Progenitor cell of endocrine pancreas (in vitro differentiated cells): ENCODE measurements around the gene ATP5MG. TPM values are rescaled to one million over a fixed set of nuclear protein-coding genes. Genes with fewer than 3 reads are reported as not detected.
A peak's percentile ranks its signal among the peaks of the same experiment; 100 is the strongest.

Source experiments
- DNase-seq: peaks from one replicate; pipeline ENCODE4 v3.0.0; 2021; ENCODE audit warnings: low spot score; ENCODE audit not compliant: unreplicated experiment
- H3K27ac Mint-ChIP-seq: 2 replicates; pipeline ENCODE4 v1.8.0; 2021; ENCODE audit warnings: mild to moderate bottlenecking, moderate library complexity, mixed read lengths
- H3K27me3 Mint-ChIP-seq: 2 replicates; pipeline ENCODE4 v1.8.0; 2021; ENCODE audit warnings: mixed read lengths
- H3K36me3 Mint-ChIP-seq: 2 replicates; pipeline ENCODE4 v1.8.0; 2022; ENCODE audit warnings: mixed read lengths; ENCODE audit not compliant: insufficient read depth
- H3K4me1 Mint-ChIP-seq: 2 replicates; pipeline ENCODE4 v1.8.0; 2021; ENCODE audit warnings: low read depth, mixed read lengths
- H3K4me3 Mint-ChIP-seq: 2 replicates; pipeline ENCODE4 v1.8.0; 2021; ENCODE audit warnings: low read depth, mild to moderate bottlenecking, moderate library complexity, mixed read lengths
- H3K9me3 Mint-ChIP-seq: 2 replicates; pipeline ENCODE4 v1.8.0; 2021; ENCODE audit warnings: low read depth, mixed read lengths
- total RNA-seq: library from RNA; stranded (reverse); gene quantifications from 2 replicates; pipeline ENCODE4 v1.2.1, GENCODE V29; 2021
- TF ChIP-seq, protein P1 (sequence below): fragments of 200-600 bp; sonication (generic); IDR thresholded peaks from one replicate; pipeline ENCODE4 v1.5.0; 2021; ENCODE audit warnings: antibody characterized with exemption, mild to moderate bottlenecking; ENCODE audit not compliant: unreplicated experiment

ATP5MG gene
- total RNA-seq, 1 donor from 2014 or later: 192 TPM

DNA sequence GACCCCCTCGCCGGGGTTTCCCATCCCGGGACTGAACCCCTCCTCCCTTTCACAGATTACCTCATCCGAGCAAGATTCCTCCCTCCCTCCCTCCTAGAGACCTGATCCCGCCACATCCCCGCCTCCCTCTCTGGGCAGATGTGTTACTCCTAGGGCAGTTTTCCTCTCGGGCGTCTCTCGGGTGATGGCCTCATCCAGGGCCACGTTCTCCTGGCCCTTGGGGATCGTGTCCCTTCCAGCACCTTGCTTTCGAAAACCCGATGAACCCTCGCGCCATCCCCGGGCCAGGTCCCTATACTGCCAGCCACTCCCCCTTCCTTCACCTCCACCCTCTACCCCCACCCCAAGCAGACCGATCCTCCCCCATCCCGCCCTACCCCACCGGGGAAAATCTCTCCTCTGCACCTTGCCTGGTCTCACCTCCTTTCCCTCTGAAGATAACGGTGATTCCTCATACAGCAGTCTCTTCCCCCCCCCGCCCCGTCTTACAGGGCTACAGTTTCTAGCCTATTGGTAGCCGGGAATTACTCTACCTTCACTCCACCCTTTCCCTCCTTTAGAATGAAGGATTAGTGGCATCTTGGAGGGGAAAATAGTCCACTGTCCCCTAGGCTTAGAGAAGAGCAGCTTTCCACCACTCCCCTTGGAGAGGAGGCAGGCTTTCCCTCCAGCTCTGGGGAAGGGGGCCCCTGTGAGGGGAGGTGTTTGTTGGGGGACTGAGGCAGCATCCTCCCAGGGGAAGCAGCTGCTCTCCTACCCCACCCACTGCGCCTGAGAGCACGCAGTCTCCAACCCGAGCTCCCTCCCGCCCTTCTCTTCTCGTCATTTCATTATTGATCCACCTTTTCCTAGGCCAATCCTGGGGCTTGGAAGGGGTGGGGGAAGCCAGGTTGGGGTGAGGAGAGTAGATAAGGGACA lies 36.1 kb downstream of the ATP5MG start:
- Mint-ChIP-seq H3K36me3 (peaks cover 2% of the 10 kb centered on the region), H3K9me3 (no peaks in the 10 kb centered on the region), H3K4me3 (peak overlapping the region; percentile 92), H3K27me3 (no peaks in the 10 kb centered on the region), H3K4me1 (peaks cover 53% of the 10 kb centered on the region), H3K27ac (peak overlapping the region; percentile 87)
- TF ChIP-seq, protein P1, sequence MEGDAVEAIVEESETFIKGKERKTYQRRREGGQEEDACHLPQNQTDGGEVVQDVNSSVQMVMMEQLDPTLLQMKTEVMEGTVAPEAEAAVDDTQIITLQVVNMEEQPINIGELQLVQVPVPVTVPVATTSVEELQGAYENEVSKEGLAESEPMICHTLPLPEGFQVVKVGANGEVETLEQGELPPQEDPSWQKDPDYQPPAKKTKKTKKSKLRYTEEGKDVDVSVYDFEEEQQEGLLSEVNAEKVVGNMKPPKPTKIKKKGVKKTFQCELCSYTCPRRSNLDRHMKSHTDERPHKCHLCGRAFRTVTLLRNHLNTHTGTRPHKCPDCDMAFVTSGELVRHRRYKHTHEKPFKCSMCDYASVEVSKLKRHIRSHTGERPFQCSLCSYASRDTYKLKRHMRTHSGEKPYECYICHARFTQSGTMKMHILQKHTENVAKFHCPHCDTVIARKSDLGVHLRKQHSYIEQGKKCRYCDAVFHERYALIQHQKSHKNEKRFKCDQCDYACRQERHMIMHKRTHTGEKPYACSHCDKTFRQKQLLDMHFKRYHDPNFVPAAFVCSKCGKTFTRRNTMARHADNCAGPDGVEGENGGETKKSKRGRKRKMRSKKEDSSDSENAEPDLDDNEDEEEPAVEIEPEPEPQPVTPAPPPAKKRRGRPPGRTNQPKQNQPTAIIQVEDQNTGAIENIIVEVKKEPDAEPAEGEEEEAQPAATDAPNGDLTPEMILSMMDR: no peak
- DNase-seq: peak; percentile 50

DNA sequence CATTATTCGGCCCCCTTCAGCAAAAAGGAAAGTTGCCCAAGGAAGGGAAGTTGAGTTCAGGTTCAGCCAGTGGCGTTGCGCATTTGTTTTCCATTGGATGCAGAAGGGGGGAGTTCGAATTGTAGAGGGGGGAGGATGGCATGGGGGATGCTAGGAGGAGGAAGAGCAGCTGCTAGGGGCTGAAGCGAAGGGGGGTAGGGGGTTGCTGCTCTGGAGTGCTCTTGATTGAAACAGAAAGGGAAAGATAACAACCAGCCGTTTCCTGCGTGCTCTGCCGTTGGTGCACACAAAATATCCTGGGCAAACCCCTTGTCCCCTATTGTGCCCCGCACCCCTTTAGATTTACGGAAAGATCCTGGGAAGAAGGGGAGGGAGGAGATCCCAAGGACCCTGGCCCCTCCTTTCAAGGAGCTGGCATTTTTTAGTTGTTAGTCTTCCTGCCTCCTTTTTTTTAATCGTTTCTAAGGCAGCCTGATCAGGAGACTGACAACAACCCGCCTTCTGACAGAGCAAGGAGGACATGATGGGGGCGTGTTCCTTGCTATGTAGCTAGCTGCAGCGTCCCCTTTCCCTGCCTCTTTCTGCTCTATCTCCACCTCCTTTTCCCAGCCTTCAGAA lies 37.0 kb downstream of the ATP5MG start:
- Mint-ChIP-seq H3K36me3 (peaks cover 2% of the 10 kb centered on the region), H3K4me1 (peaks cover 61% of the 10 kb centered on the region), H3K27ac (peak overlapping the region; percentile 87), H3K4me3 (peak overlapping the region; percentile 92), H3K27me3 (no peaks in the 10 kb centered on the region), H3K9me3 (no peaks in the 10 kb centered on the region)
- no peak for DNase-seq
- TF ChIP-seq, protein P1: no peak

DNA sequence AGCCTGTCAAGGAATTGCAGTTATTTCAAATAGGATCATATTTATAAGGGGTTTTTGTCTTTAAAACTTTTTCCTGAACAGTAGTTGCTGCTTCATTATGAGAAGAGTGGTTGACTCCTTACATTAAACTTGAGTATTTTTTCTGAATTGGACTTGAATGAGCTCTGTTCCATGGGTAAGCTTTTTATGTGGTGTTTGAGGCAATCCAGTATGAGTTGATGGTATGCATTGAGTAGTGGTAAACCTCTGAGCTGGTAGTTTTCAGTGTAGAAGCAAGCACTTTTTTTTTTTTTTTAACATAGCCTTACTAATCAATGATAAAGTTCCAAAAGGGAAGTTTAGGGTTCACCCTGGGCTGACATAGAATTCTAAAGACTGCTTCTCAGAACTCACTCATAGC lies 38.2 kb downstream of the ATP5MG start:
- DNase-seq: no peak
- peaks cover 3% of the 10 kb centered on the region for H3K36me3 Mint-ChIP-seq
- H3K9me3 Mint-ChIP-seq: no peaks in the 10 kb centered on the region
- TF ChIP-seq, protein P1: no peak
- peak overlapping the region; percentile 14 for H3K27ac Mint-ChIP-seq
- H3K27me3 Mint-ChIP-seq: no peaks in the 10 kb centered on the region
- peak overlapping the region; percentile 48 for H3K4me3 Mint-ChIP-seq
- peaks cover 59% of the 10 kb centered on the region for H3K4me1 Mint-ChIP-seq

DNA sequence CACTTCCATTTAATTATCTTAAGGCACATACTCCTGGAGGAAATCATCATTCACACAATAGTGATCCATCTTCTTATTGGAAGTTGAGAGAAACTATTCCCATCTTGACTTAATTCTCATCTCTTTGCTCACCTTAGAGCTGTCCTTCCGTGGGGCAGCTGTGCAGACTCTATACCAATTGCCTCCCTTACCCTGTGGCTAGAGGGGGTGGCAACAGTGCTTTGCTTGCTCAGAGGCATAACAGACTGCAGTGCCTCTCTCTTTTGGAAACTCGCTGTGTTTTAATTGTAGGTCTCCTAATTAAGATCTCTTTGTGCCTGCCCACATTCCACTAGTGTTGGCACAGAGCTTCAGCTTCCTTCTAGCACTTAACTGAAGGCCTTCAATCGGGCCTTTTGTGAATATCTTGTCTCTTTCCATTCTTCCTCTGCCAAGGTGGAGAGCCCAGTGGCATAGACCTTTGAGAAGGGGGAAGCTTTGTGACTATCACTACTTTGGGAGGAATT lies 40.4 kb downstream of the ATP5MG start:
- H3K4me1 Mint-ChIP-seq: peaks cover 56% of the 10 kb centered on the region
- TF ChIP-seq, protein P1: no peak
- no peak overlapping the region for H3K4me3 Mint-ChIP-seq
- no peak for DNase-seq
- peaks cover 3% of the 10 kb centered on the region for H3K36me3 Mint-ChIP-seq
- no peak overlapping the region for H3K27ac Mint-ChIP-seq
- H3K9me3 Mint-ChIP-seq: no peaks in the 10 kb centered on the region
- H3K27me3 Mint-ChIP-seq: no peaks in the 10 kb centered on the region

DNA sequence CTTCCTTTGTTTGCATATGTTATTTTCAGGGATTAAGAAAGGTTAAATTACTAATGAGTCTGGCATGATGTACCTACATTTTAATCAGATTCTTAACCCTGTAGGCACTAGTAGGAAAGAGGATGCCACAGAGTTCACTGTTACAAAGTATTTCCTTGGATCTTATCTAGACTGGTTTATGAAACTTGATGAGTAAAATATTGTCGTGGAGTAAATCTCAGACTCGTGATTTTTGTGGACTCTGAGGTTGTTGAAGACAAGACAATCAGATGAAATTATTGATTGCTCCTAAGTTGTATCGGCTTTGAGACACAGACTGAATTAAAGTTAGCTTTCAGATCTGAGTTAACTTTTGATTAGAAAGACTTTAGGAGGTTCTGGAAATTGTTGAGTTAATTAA lies 40.9 kb downstream of the ATP5MG start:
- Mint-ChIP-seq H3K4me1 (peaks cover 55% of the 10 kb centered on the region), H3K27ac (no peak overlapping the region), H3K9me3 (no peaks in the 10 kb centered on the region), H3K27me3 (no peaks in the 10 kb centered on the region), H3K36me3 (peaks cover 5% of the 10 kb centered on the region), H3K4me3 (no peak overlapping the region)
- TF ChIP-seq, protein P1: no peak
- DNase-seq: no peak
